WTC11 (cell line): ENCODE measurements around the gene RPL10. TPM values are rescaled to one million over a fixed set of nuclear protein-coding genes. Genes with fewer than 3 reads are reported as not detected.
A peak's percentile ranks its signal among the peaks of the same experiment; 100 is the strongest.

ENCODE experiments used
- CREM ChIP-seq: sonication (generic); formaldehyde crosslinking; IDR thresholded peaks from 2 replicates; pipeline ENCODE4 v1.8.1; 2022; ENCODE audit warnings: mild to moderate bottlenecking, missing genetic modification reagents, moderate library complexity
- ESRRA ChIP-seq: sonication (generic); formaldehyde crosslinking; IDR thresholded peaks from 2 replicates; pipeline ENCODE4 v1.8.1; 2022; ENCODE audit warnings: mild to moderate bottlenecking, missing genetic modification reagents, borderline replicate concordance
- FOXK1 ChIP-seq: sonication (generic); formaldehyde crosslinking; IDR thresholded peaks from 2 replicates; pipeline ENCODE4 v1.8.0; 2022; ENCODE audit warnings: mild to moderate bottlenecking, moderate library complexity, missing genetic modification reagents
- FOXP1 ChIP-seq: sonication (generic); formaldehyde crosslinking; IDR thresholded peaks from 2 replicates; pipeline ENCODE4 v1.8.0; 2022; ENCODE audit warnings: missing genetic modification reagents, mild to moderate bottlenecking, moderate library complexity, borderline replicate concordance
- HMGXB4 ChIP-seq: sonication (generic); formaldehyde crosslinking; IDR thresholded peaks from 2 replicates; pipeline ENCODE4 v1.8.1; 2023; ENCODE audit warnings: mild to moderate bottlenecking, moderate library complexity, missing genetic modification reagents
- JAZF1 ChIP-seq: fragments of 250-450 bp; sonication (Bioruptor Pico); IDR thresholded peaks from 2 replicates; pipeline ENCODE4 v1.9.0; 2021; ENCODE audit warnings: moderate library complexity, mild to moderate bottlenecking, inconsistent platforms
- MAX ChIP-seq: sonication (generic); formaldehyde crosslinking; IDR thresholded peaks from 2 replicates; pipeline ENCODE4 v1.8.0; 2022; ENCODE audit warnings: mild to moderate bottlenecking, missing genetic modification reagents
- NFE2L1 ChIP-seq: sonication (generic); formaldehyde crosslinking; IDR thresholded peaks from 2 replicates; pipeline ENCODE4 v1.8.1; 2023; ENCODE audit warnings: missing genetic modification reagents
- NR3C1 ChIP-seq: sonication (generic); formaldehyde crosslinking; conservative IDR thresholded peaks from 2 replicates; pipeline ENCODE4 v1.8.1; 2023; ENCODE audit warnings: low read depth, mild to moderate bottlenecking, missing genetic modification reagents
- SMAD4 ChIP-seq: sonication (generic); formaldehyde crosslinking; IDR thresholded peaks from 2 replicates; pipeline ENCODE4 v1.8.0; 2022; ENCODE audit warnings: mild to moderate bottlenecking, missing genetic modification reagents
- SOX15 ChIP-seq: fragments of 250-450 bp; sonication (Bioruptor Pico); IDR thresholded peaks from 2 replicates; pipeline ENCODE4 v1.9.0; 2021; ENCODE audit warnings: mild to moderate bottlenecking
- SP1 ChIP-seq: sonication (generic); formaldehyde crosslinking; conservative IDR thresholded peaks from 2 replicates; pipeline ENCODE4 v1.8.1; 2022; ENCODE audit warnings: missing genetic modification reagents
- TCF7 ChIP-seq: sonication (generic); formaldehyde crosslinking; IDR thresholded peaks from 2 replicates; pipeline ENCODE4 v1.8.0; 2022; ENCODE audit warnings: mild to moderate bottlenecking, low read depth, missing genetic modification reagents, moderate library complexity
- ZBTB21 ChIP-seq: sonication (generic); formaldehyde crosslinking; IDR thresholded peaks from 2 replicates; pipeline ENCODE4 v1.8.1; 2023; ENCODE audit warnings: mild to moderate bottlenecking, missing genetic modification reagents, borderline replicate concordance
- ZNF423 ChIP-seq: fragments of 250-450 bp; sonication (Bioruptor Pico); IDR thresholded peaks from 2 replicates; pipeline ENCODE4 v2.1.2; 2022; ENCODE audit warnings: mild to moderate bottlenecking, moderate library complexity
- total RNA-seq: library from RNA; stranded (reverse); gene quantifications from 3 replicates; pipeline ENCODE4 v1.2.3, GENCODE V29; 2021
- TF ChIP-seq, protein P1 (sequence below): sonication (generic); formaldehyde crosslinking; IDR thresholded peaks from 2 replicates; pipeline ENCODE4 v1.8.1; 2023; ENCODE audit warnings: mild to moderate bottlenecking, missing genetic modification reagents, moderate library complexity
- TF ChIP-seq, protein P2 (sequence below): sonication (generic); formaldehyde crosslinking; IDR thresholded peaks from 2 replicates; pipeline ENCODE4 v1.8.1; 2023; ENCODE audit warnings: mild to moderate bottlenecking, missing genetic modification reagents
- TF ChIP-seq, protein P3 (sequence below): fragments of 250-450 bp; sonication (Bioruptor Pico); IDR thresholded peaks from 2 replicates; pipeline ENCODE4 v2.1.2; 2022; ENCODE audit warnings: mild to moderate bottlenecking, moderate library complexity
- TF ChIP-seq, protein P4 (sequence below): fragments of 200-600 bp; IDR thresholded peaks from 2 replicates; pipeline ENCODE4 v1.8.0; 2022; ENCODE audit warnings: antibody characterized with exemption
- TF ChIP-seq, protein P5 (sequence below): sonication (generic); formaldehyde crosslinking; IDR thresholded peaks from 2 replicates; pipeline ENCODE4 v1.8.1; 2022; ENCODE audit warnings: low read depth, mild to moderate bottlenecking, moderate library complexity, missing genetic modification reagents, borderline replicate concordance
- TF ChIP-seq, protein P6 (sequence below): sonication (generic); formaldehyde crosslinking; IDR thresholded peaks from 2 replicates; pipeline ENCODE4 v1.8.1; 2022; ENCODE audit warnings: missing genetic modification reagents, borderline replicate concordance
- TF ChIP-seq, protein P7 (sequence below): sonication (generic); formaldehyde crosslinking; IDR thresholded peaks from 2 replicates; pipeline ENCODE4 v1.8.1; 2023; ENCODE audit warnings: mild to moderate bottlenecking, missing genetic modification reagents, moderate library complexity

RPL10 gene
- total RNA-seq, 1 experiment from 2014 or later, result 2,241 TPM

- TF ChIP-seq, protein P1, sequence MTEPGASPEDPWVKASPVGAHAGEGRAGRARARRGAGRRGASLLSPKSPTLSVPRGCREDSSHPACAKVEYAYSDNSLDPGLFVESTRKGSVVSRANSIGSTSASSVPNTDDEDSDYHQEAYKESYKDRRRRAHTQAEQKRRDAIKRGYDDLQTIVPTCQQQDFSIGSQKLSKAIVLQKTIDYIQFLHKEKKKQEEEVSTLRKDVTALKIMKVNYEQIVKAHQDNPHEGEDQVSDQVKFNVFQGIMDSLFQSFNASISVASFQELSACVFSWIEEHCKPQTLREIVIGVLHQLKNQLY (CRISPR knock-in tag), result no peak
- TF ChIP-seq, protein P2, sequence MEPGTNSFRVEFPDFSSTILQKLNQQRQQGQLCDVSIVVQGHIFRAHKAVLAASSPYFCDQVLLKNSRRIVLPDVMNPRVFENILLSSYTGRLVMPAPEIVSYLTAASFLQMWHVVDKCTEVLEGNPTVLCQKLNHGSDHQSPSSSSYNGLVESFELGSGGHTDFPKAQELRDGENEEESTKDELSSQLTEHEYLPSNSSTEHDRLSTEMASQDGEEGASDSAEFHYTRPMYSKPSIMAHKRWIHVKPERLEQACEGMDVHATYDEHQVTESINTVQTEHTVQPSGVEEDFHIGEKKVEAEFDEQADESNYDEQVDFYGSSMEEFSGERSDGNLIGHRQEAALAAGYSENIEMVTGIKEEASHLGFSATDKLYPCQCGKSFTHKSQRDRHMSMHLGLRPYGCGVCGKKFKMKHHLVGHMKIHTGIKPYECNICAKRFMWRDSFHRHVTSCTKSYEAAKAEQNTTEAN (CRISPR knock-in tag), result no peak
- TF ChIP-seq SMAD4 (CRISPR knock-in tag) (0 out of 2 replicates have a peak, but pooled peaks have one; percentile 8), FOXP1 (CRISPR knock-in tag) (no peak), FOXK1 (no peak), CREM (CRISPR knock-in tag) (no peak), ZBTB21 (CRISPR knock-in tag) (no peak), ESRRA (CRISPR knock-in tag) (no peak), ZNF423 (no peak), NFE2L1 (CRISPR knock-in tag) (peak; percentile 93), NR3C1 (CRISPR knock-in tag) (no peak), TCF7 (no peak), JAZF1 (no peak), HMGXB4 (CRISPR knock-in tag) (no peak), MAX (CRISPR knock-in tag) (no peak; the same call in 1 of the 2 replicates), SOX15 (CRISPR knock-in tag) (no peak), SP1 (CRISPR knock-in tag) (peak; percentile 50; the same call in 1 of the 2 replicates)
- TF ChIP-seq, protein P3, sequence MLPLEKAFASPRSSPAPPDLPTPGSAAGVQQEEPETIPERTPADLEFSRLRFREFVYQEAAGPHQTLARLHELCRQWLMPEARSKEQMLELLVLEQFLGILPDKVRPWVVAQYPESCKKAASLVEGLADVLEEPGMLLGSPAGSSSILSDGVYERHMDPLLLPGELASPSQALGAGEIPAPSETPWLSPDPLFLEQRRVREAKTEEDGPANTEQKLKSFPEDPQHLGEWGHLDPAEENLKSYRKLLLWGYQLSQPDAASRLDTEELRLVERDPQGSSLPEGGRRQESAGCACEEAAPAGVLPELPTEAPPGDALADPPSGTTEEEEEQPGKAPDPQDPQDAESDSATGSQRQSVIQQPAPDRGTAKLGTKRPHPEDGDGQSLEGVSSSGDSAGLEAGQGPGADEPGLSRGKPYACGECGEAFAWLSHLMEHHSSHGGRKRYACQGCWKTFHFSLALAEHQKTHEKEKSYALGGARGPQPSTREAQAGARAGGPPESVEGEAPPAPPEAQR, result no peak
- TF ChIP-seq, protein P4, sequence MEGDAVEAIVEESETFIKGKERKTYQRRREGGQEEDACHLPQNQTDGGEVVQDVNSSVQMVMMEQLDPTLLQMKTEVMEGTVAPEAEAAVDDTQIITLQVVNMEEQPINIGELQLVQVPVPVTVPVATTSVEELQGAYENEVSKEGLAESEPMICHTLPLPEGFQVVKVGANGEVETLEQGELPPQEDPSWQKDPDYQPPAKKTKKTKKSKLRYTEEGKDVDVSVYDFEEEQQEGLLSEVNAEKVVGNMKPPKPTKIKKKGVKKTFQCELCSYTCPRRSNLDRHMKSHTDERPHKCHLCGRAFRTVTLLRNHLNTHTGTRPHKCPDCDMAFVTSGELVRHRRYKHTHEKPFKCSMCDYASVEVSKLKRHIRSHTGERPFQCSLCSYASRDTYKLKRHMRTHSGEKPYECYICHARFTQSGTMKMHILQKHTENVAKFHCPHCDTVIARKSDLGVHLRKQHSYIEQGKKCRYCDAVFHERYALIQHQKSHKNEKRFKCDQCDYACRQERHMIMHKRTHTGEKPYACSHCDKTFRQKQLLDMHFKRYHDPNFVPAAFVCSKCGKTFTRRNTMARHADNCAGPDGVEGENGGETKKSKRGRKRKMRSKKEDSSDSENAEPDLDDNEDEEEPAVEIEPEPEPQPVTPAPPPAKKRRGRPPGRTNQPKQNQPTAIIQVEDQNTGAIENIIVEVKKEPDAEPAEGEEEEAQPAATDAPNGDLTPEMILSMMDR, result no peak
- TF ChIP-seq, protein P5, sequence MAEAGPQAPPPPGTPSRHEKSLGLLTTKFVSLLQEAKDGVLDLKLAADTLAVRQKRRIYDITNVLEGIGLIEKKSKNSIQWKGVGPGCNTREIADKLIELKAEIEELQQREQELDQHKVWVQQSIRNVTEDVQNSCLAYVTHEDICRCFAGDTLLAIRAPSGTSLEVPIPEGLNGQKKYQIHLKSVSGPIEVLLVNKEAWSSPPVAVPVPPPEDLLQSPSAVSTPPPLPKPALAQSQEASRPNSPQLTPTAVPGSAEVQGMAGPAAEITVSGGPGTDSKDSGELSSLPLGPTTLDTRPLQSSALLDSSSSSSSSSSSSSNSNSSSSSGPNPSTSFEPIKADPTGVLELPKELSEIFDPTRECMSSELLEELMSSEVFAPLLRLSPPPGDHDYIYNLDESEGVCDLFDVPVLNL (CRISPR knock-in tag), result no peak
- TF ChIP-seq, protein P6, sequence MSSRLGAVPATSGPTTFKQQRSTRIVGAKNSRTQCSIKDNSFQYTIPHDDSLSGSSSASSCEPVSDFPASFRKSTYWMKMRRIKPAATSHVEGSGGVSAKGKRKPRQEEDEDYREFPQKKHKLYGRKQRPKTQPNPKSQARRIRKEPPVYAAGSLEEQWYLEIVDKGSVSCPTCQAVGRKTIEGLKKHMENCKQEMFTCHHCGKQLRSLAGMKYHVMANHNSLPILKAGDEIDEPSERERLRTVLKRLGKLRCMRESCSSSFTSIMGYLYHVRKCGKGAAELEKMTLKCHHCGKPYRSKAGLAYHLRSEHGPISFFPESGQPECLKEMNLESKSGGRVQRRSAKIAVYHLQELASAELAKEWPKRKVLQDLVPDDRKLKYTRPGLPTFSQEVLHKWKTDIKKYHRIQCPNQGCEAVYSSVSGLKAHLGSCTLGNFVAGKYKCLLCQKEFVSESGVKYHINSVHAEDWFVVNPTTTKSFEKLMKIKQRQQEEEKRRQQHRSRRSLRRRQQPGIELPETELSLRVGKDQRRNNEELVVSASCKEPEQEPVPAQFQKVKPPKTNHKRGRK (CRISPR knock-in tag), result no peak
- TF ChIP-seq, protein P7, sequence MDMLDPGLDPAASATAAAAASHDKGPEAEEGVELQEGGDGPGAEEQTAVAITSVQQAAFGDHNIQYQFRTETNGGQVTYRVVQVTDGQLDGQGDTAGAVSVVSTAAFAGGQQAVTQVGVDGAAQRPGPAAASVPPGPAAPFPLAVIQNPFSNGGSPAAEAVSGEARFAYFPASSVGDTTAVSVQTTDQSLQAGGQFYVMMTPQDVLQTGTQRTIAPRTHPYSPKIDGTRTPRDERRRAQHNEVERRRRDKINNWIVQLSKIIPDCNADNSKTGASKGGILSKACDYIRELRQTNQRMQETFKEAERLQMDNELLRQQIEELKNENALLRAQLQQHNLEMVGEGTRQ, result no peak
These were observed 28.5 kb upstream of the RPL10 start (continued) for GRCh38 chrX:154369449-154370299.
